ENCODE results near the gene EOLA1. TPM values are rescaled to one million over a fixed set of nuclear protein-coding genes. Genes with fewer than 3 reads are reported as not detected.
"Not testable (repeated sequence)": the region's sequence is repeated elsewhere in the genome, so short reads cannot be mapped to it uniquely, and the experiment has no call there.

Gene EOLA1
- total RNA-seq, 6 experiments from 2014 or later: 5.2 to 13.3 (median 11.7) TPM

DNA sequence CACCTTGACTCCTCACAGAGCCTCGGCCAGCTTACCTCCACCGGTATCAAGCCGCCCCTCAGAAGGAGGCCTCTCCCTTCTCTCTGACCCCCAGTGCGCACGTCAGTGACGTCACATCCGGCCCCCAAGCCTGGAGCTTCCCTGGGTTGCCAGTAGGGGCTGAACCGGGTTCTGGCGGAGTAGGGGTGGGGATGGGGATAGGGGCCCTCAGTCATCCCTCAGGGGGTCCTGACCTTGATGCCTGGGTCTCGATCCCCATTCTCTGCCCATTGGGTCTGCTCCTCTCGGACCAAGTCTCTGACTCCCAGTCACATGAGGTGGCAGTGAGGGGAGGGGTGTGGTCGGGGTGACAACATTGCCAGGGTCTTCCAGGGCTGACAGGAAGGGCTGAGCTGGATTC is 46.5 kb downstream of the EOLA1 start, which contains the start of gene MAGEA9B:
TSS of gene MAGEA9B (minus strand) at position 101 of the 400 bp plus-strand sequence. CDS start 4,280 bp downstream, outside the sequence.
- intact Hi-C loops (cut with DNase I); H3K4me3 ChIP-seq; DNase-seq; H3K27me3 ChIP-seq; H3K4me1 ChIP-seq; H3K27ac ChIP-seq; ATAC-seq; H3K36me3 ChIP-seq; H3K9me3 ChIP-seq: not testable (repeated sequence)
- WGBS (ENCODE audit: insufficient coverage, low coverage, low lambda C conversion rate, missing lambda C conversion rate): no CpG with 5 or more reads among the region's 12 CpGs

DNA sequence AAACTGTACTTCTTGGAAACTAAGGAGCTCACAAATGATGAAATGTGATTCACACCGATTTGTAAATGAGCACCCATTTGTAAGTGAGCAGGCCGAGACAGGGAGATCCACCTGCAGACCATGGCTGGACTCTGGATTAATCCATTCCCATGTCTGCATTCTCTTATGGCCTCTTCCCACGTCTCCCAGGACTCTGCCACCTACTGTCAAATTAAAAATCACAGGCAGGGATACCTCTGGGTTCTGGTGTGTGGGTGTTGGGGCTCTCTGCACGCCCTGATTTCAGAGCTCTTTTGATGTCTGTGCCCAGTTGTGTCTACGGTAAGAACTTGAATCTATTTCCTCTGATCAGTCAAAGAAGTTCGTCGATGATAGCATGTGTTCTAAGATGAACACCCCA is 50.2 kb downstream of the EOLA1 start:
- H3K27me3 ChIP-seq; ATAC-seq; H3K4me3 ChIP-seq; H3K4me1 ChIP-seq; H3K9me3 ChIP-seq; H3K27ac ChIP-seq; H3K36me3 ChIP-seq; intact Hi-C loops (cut with DNase I); DNase-seq: not testable (repeated sequence)
- no CpG with 5 or more reads among the region's 7 CpGs for WGBS (ENCODE audit: insufficient coverage, low coverage, low lambda C conversion rate, missing lambda C conversion rate)

DNA sequence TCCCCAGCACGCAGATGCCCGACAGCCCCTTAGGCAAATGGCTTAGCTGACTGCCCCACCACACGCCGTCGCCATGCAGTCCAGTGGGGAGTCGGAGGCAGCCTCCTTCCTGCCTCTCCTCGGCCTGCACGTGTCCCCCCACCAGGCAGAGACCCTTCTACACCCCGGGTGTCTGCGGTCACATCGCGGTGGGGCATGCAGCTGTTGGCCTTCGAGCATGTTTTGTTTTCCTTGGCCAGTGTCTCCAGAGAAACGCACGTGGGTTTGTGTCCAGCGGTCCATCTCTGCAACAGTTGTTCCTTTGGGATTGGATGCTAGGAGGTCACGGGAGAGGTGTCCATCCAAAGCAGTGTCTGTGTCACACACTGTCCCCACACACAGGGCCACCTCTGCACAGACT is 54.4 kb downstream of the EOLA1 start, which contains the start of gene HSFX2:
TSS of gene HSFX2 (minus strand) at position 101 of the 400 bp plus-strand sequence. CDS start 614 bp downstream, outside the sequence.
- H3K9me3 ChIP-seq; H3K27me3 ChIP-seq; H3K4me1 ChIP-seq; H3K27ac ChIP-seq; H3K4me3 ChIP-seq; intact Hi-C loops (cut with DNase I); ATAC-seq; H3K36me3 ChIP-seq; DNase-seq: not testable (repeated sequence)
- no CpG with 5 or more reads among the region's 17 CpGs for WGBS (ENCODE audit: insufficient coverage, low coverage, low lambda C conversion rate, missing lambda C conversion rate)

DNA sequence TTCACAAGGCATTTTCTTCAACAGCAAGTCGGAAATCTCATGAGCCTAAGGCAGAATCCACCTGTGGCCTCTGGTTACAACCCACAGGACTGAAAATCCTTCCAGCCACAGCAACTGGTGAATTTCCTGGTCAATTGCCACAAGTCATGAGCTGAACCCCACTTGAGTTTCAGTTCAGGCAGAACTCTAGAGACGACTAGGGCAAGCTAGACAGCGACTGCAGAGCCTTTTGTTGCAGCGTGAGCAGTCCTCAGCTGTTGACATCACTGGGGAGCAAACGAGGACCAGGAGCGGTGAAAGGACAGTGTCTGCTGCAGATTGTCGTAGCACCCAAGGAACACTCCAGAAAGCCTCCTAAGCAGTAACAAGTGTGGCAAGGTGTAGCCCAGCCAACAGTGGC is 55.1 kb downstream of the EOLA1 start:
- H3K9me3 ChIP-seq: not testable (repeated sequence)
- WGBS (ENCODE audit: insufficient coverage, low coverage, low lambda C conversion rate, missing lambda C conversion rate): no CpG with 5 or more reads among the region's 7 CpGs

More for the DNA sequence above, 55.1 kb downstream of the EOLA1 start:
- ATAC-seq; H3K4me3 ChIP-seq; H3K4me1 ChIP-seq; H3K27me3 ChIP-seq; intact Hi-C loops (cut with DNase I); H3K27ac ChIP-seq; H3K36me3 ChIP-seq; DNase-seq: not testable (repeated sequence)

Other genes starting within 250 kb of the EOLA1 start
- gene IDS, start 35.7 kb upstream of the EOLA1 start, total RNA-seq: 10 to 100 TPM; 12.7 to 27.3 (median 20.0) TPM
- gene HSFX3, start 8.9 kb downstream of the EOLA1 start, total RNA-seq: not detected
- not detected for gene MAGEA9B, start 46.4 kb downstream of the EOLA1 start, total RNA-seq
- not detected for gene HSFX2, start 54.3 kb downstream of the EOLA1 start, total RNA-seq
- 10 to 100 TPM in 2 of 6 experiments, 1 to 10 TPM in 4; 6.4 to 10.6 (median 7.4) TPM for gene TMEM185A, start 90.8 kb downstream of the EOLA1 start, total RNA-seq
- gene MAGEA11, start 171.0 kb downstream of the EOLA1 start, total RNA-seq: not detected
- gene HSFX1, start 233.1 kb downstream of the EOLA1 start, total RNA-seq: 1 to 10 TPM in 1 of 6 experiments, under 1 TPM in 4, not detected in 1; 0.25 to 1.1 (median 0.70) TPM
- not detected for gene MAGEA9, start 240.9 kb downstream of the EOLA1 start, total RNA-seq